Effector CD8-positive, alpha-beta T cell (primary cell): ENCODE data around the gene LAMB1.
"Not testable (repeated sequence)": the region's sequence is repeated elsewhere in the genome, so short reads cannot be mapped to it uniquely, and the experiment has no call there.

Source experiments
- DNase-seq: peaks from one replicate; lab custom pipeline; 2025; lab: John Stamatoyannopoulos, UW
- total RNA-seq, 4 experiments: gene quantifications; one replicate each; lab custom pipeline; 2026; lab: John Stamatoyannopoulos, UW

LAMB1 gene
- 0 to 2.7 (median 0.27) reads per million in 4 experiments for total RNA-seq

DNA sequence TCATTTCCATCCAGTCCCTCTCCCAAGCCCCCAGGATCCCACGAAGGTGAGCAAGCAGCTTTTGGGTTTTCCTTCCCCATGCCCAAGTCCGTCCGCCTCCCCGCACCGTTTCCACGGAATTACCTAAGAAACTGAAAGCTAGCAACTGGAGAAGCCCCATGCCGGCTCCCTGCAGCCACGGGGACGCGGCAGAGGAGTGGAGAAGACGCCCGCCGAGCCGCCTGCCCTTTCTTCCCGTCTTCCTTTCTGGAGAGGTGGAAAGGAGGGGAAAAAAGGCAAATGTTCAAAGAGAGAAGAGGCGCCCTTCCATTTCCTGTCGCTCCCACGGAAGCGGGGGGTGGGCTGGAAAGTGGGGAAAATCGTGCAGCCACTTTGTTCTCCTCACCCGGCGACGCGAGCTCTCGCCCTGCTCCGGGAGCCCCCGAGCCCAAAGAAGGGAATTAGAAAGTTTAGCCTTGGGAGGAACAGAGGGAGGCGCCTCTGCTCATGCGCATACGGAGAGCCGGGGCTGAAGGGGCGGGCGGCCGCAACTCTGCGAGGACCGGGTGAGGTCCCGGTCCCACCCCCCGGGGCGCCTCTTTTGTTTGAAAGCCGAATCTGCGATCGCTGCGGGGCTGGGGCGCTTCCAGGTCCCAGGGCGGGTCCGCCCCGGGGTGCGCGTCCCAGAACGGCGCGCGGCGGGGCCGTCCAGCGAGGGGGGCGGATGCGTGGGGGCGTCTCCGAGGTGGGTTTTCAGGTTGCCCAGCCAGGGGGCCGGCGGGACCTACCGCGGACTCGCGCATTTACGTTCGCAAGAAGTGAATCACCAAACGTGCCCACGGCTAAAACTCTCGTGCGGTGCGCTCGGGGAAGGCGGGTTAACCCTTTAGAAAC, at the start of gene LAMB1:
LAMB1 (minus strand) TSS at position 436 of the 873 bp plus-strand sequence; CDS start at position 160, 276 bp downstream.
- no peak for DNase-seq

DNA sequence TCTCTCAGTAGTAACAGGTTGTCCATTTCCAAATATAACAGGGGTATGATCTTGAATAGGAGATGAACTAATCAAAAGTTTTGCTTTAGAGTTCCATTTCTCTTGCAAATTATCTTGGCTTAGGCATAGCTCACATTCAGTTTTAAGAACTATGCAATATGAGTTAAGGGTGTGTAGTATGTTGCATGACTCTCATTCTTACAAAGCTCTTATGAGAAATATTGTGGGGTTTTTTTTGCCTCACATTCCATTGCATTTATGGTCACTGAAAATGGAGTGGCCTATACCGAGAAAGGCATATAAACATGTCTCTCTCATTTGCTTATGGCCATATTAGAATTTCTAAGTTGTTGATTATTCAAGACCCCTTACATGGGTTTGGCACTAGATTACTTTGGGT, 48.5 kb upstream of the LAMB1 start:
- no peak for DNase-seq

DNA sequence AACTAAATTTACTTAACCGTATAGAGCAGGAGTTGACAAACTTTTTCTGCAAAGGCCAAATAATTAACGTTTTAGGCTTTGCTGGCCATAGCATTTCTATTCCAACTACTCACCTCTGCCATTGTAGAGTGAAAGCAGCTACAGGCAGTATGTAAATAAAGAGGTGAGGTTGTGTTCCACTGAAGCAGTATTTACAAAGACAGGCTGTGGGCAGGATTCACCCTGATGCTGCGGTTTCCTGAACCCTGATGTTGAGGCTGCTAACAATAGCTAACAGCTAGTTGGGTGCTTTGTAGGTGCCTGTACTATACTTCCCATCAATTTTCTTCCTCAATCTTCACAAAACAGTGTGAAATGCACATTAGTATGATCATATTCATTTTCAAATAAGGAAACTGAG, 47.0 kb upstream of the LAMB1 start:
- DNase-seq, result no peak

DNA sequence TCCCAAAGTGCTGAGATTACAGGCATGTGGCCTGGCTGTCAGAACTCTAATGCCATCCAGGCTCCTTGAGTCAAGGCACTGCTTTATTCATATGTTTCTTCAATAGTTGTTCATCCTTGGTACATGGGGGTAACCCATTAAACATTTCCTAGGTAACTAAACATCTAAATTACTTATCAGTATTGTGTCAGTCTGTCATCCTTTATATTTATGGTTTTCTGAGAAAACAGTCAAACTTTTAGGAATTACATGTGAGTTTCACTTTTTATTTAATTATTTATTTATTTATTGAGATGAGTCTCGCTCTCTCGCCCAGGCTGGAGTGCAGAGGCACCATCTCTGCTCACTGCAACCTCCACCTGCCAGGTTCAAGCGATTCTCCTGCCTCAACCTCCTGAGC, 45.5 kb upstream of the LAMB1 start:
- no peak for DNase-seq

DNA sequence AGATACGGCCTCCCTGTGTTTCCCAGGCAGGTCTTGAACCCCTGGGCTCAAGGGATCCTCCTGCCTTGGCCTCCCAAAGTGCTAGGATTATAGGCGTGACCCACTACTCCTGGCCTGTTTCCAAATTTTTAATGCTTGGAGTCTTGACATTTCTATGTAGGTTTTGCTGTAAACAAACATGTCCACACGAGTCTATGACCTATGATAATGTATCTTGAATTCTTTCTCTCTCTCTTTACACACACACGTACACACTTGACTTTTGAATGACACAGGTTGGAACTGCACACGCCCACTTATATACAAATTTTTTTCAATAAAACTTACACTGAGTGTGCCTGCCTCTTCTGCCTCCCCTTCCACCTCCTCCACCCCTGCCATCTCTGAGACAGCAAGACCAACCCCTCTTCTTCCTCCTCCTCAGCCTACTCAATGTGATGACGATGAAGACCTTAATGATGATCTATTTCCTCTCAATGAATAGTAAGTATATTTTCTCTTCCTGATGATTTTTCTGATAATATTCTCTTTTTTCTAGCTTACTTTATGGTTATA, 44.1 kb upstream of the LAMB1 start:
- no peak for DNase-seq

DNA sequence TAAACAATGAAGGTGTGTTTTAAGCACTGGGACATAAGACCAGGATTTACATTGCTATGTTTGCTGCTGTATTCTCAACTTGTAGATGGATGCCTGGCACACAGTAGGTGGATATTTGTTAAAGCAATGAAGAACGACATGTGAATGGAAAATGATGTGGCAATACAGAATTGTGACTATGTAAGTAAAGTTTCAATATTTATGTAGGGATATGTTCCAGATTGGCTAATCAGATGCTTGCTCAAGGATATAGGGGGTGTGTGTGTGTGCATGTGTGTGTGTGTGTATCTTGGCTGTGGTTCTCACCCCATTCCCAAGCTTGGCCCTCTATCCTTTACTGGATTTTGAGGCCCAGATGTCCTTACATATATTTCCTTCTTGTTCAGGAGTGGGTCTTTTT, 42.7 kb upstream of the LAMB1 start:
- DNase-seq, result no peak

DNA sequence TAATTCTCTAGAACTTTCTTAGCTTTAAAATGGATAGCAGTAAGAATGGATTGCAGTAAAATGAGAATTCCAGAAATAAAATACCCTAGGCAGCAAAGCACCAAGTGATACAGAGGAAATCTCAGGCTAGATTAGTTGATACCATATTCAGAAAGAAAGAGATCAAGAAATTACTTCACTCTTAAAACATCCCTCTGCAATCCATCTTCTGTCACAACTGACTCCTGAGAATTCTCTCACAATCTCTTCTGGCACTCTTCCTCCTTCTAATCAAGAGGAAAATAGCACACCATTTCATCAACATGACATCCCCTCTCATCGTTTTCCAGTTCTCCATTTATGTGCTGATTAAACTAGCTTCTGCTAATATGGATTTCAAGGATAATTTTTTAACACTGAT, 42.2 kb upstream of the LAMB1 start:
- no peak for DNase-seq

DNA sequence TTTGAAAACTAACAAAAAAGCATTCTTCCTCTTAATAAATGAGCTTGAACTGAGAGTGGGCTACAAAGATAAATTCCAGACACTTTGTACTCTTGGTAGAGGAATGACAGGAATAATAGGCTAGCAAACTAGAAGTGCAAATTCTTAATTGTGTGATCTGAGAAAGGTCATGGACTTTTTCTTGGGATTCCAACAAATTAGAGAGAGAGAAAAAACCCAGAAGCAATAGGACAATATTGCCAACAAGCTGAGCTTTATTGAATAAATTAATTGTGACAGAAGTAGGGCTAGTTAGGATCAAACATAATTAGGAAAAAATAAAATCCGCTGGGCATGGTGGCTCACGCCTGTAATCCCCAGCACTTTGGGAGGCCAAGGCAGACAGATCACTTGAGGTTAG, 41.4 kb upstream of the LAMB1 start:
- no peak for DNase-seq

DNA sequence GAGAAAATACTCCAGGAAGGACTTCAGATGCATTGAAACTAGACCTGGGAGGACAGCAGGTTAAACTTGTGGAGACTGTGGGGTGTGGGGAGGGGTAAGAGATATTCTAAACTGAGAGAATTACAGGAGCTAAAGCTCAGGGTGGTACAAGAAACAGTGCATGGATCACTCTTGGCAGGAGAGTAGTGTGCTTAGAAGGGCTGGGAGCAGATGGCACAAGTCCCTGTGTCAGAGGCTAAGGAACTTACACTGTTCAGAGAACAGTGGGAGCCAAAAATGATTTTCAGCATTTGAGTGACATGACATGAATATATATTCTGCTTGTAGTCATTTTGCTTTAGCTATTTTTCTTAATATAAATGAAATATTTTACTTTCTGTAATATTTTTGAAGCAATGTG, 36.0 kb upstream of the LAMB1 start:
- DNase-seq, result no peak

DNA sequence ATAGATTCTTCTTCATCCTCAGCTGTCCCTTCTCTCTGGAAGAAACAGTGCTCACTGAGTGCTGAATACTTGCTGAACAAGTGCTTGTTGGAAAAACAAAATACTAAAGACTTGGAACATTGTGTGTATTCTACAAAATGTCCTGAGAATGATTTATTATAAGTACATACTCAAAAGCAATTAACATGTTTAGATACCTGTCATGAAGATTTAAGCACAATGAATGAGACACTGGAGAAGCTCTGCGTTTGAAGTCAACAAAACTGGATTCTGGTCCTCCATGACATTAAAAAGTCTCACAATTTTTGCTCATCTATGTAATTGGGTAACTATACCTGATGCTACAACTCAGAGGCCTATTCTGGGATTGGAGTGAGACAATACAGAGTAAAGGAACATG, 34.8 kb upstream of the LAMB1 start:
- no peak for DNase-seq

DNA sequence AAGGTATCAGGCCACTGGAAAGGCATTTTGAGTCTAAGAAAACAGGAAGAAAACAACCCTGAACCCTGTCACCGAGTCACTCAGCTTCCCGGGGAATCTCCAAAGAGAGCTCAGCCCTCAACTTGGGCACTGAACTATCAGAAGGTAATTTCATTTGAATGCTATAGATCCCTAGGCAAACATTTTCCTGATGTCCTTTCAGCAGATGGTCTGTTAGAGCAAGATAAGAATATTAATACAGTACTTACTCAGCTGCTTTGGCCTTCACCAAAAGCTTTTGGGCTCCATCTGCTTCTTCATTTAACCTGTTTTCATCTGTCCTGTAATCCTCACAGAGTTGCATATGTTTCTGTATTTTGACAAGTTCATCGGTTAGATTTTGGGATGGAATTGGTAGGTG, 34.2 kb upstream of the LAMB1 start:
- DNase-seq, result no peak

DNA sequence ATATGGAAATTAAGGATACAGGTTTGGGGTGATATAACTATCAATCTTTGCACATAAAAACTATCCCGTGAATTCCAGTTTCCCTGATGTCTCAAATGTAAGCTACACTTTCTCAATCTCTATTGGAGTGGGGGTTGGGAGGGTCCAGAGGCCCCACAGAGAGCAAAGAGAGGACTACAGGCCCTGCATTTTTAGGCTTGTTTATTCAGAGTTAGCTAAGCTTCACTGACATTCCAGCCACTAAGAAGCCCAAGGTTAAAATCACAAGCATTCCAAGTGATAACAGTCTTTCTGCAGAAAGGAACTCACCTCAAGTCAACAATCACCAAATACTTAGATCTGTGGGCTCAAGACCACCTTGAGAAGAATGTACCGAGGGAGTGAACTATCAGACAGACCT, 31.6 kb upstream of the LAMB1 start:
- no peak for DNase-seq

DNA sequence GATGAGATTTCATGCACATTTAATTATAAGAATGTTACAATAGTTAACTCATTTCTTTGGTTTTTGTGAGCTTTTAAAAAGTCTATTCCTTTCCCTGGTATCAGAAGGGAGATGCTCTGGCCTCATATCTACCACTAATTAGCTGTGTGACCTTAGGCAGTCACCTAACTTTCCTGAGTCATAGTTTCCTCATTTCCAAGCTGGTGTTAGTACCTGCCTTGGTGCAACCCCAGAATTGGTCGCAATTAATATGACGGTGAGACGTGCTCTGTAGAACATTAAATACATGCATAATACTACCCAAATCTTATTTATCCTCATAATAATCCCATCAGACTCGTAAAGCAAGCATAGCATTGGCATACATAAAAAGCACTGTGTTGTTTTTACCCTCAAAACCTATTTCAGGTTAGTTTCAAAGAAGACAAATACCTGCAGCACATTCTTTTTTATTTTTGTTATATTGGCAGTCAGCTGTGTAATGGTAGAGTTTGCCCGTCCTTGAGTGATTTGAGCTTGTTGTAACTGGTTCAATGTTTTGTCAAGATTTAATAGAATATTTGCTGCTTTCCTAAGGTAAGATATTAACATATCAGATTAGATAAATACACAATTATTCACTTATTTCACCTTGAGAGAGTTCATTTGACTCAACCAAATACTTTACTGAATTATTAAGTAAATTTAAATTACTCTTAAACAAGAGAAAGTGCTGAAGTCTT, 31.0 kb upstream of the LAMB1 start:
- DNase-seq, result no peak

DNA sequence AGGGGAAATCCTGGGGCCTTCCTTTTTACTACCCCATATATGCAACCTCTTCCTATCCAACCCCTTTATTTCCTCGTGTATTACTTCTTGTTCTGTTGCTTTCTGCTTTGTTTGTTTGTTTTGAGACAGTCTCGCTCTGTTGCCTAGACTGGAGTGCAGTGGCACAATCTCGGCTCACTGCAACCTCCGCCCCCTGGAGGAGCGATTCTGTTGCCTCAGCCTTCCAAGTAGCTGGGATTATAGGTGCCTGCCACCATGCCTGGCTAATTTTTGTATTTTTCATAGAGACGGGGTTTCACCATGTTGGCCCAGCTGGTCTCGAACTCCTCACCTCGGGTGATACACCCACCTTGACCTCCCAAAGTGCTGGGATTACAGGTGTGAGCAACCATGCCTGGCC, 30.3 kb upstream of the LAMB1 start:
- DNase-seq, result not testable (repeated sequence)

DNA sequence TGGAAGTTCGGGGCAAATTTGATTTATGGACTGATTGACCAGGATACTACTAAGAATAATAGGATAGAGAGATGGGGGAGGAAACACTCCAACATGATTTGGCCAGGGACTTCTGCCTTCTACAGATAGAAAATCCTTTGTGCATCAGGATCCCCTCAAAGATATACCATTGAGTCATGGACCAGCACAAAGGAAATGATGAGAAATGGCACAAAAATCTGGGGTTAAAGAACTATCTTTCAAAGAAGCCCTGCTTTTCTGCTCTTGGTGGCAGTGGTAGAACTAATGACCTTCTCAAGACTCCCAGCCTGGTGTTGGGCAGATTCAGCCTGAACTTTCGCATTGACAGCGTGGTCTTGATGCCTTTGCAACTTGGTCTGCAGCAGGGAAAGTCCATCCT, 27.6 kb upstream of the LAMB1 start:
- no peak for DNase-seq

DNA sequence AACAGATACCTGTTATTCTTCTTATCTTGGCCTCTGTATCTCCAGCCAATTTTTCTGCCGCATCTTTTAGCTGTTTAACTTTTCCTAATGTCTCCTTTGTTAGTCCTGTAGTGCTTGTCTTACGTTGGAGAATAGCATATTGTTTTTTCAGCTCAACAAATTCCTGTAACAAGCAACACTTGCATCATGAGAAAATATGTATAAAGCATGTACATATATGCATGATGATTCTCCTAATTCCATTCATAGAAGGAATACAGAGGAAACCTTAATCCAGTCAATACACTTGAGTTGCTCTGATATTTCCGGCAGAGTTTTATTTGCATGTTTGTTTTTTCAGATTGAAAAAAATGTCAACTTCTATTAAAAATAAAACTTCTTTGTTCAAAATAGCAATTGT, 26.1 kb upstream of the LAMB1 start:
- no peak for DNase-seq

DNA sequence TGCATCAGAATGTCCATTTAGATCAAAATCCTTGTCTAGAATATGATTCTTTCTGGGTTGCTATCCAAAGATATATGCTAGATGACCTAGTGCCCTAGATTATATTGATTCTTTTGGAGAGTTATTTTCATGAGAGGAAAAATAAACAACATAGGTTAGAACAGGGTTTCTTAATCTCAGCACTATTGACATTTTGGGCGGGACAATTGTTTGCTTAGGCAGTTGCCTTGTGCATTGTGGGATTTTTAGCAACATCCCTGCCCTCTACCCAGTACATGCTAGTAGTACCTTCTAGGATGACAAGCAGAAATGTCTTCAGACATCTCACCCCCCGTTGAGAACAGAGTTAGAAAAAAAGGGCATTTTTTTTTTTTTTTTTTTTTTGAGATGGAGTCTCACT, 25.1 kb upstream of the LAMB1 start:
- DNase-seq, result no peak

DNA sequence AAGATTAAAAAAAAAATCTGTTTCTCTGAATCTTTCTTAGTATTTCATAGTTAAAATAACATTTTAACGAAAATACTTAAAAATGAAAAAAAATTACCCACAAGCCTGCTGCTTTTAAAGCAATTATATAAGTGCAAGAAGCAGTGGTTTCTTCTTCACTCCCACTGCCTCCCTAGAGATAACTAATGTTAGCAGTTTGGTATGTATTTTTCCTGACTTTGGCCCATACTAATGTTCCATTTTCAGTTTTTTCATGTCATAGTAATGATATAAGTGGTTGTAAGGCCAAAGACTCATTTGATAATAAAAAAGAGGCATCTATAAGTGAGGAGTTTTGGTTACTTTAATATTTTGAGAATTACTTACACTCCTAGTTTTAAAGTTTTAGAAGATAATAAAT, 24.3 kb upstream of the LAMB1 start:
- DNase-seq, result no peak

DNA sequence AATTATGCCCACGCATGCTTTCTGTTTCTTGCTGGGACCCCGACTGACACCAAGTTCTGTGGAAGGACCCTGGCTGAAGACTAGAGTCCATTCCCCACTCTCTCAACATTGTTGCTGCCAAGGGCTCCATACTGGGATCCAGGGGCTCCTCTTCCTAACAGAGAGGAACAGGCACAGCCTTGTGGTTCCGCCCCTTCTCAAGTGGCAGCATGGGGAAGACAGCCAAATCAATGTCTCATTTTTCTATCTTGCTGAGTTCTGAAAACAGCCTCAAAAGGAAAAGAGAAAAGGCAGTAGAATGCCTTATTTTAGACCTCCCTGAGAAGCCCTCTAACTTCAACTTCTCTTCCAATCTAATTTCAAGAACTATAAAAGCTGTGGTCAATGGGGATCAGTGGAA, 23.7 kb upstream of the LAMB1 start:
- no peak for DNase-seq

DNA sequence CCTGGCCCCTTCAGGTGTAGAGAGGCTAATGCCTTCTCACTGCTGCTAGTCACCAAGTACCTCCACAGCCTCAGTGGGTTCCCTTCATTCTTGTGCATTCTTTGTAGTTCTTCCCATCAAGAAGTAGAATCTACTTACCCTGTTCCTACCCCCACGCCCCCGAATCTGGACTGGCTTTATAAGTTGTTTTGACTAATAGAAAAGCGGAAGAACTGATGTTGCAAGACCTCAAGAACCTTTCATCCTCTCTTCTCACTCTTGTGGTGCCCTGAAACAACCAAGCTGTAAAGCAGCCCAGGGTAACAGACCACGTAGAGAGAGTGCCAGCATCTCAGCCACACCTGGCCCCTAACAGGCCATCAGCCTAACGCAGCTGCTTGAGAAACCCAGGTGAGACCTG, 23.2 kb upstream of the LAMB1 start:
- DNase-seq, result no peak

DNA sequence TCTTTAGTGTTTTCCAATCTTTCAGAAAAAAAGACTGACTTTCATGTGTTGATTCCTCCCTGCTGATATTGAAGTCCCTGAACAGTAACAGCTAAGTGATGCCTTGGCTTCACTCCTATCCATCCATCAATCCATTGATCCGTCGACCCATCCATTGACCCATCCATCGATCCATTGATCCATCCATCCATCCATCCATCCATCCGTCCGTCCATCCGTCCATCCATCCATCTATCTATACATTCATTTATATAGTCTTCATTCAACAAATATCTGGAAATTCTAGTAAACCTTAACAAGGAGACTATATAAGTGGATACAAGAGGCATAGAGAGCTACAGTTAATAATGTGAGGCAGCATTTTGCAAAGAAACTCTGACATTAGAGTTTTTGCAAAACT, 21.6 kb upstream of the LAMB1 start:
- DNase-seq, result no peak

DNA sequence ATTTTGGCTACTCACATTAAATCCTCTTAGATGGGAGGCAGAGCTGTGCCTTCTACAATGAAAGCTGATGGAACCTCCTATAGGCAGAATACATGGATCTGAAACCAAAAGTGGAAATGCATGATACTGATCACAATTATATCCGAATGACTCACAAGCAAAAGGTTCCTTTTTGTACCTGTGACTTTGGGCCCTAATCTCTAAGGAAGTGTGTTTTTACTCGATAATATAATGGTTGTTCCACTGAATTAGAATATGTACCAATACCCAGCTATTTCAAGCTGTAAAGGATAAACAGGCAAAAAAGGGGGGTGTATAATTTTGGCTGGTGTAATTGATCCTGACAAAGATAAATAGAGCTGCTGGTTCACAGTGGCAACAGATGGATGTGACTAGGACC, 17.6 kb upstream of the LAMB1 start:
- no peak for DNase-seq

DNA sequence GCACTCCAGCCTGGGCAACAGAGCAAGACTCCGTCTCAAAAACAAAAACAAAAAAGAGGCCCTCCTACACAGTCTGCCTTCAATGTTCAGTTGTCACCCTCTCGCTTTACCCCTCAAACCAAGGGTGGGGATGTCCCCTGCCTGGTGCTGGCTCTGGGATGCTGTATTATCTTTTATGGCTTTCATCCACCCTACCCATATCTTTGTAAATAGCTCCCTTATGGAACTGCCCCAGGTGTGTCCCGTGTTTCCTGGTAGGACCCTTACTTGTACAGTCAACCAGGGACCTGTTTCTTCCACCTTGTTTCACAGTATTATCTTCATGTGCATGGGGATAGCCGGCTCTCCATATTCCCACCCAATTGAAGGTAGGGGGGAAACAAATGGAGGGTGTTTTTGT, 15.7 kb upstream of the LAMB1 start:
- DNase-seq, result no peak
